ENCODE measurements around the gene MYCBP. TPM values are rescaled to one million over a fixed set of nuclear protein-coding genes. Genes with fewer than 3 reads are reported as not detected.

MYCBP gene
- total and polyA plus RNA-seq, 2 of the 8 experiments (the other 6 are each of a cell fraction or from before 2014, with no cell fraction given): 22.4 to 38.2 TPM

- Histone ChIP-seq H3K4me3 (ENCODE audit: extremely low read depth in 1 of 4, insufficient read depth in 2 of 4, low read depth in 3 of 4, low read length in 4 of 4) (no peak overlapping the region), H3K79me2 (ENCODE audit: control insufficient read depth in 1 of 2, insufficient read depth in 2 of 2, low read length in 2 of 2) (no peaks in the 10 kb centered on the region), H4K5ac (ENCODE audit: insufficient read length, low read depth, low read length) (no peak overlapping the region), H2AK5ac (ENCODE audit: low read depth, low read length) (no peak overlapping the region), H3K27me3 (replicated peaks in 1 of 4; ENCODE audit: control insufficient read depth in 3 of 4, extremely low read depth in 1 of 4, insufficient read depth in 3 of 4, low read length in 3 of 4) (no peaks in the 10 kb centered on the region), H3K14ac (ENCODE audit: insufficient read length) (no peak overlapping the region), H4K8ac (ENCODE audit: extremely low read depth, insufficient read depth, low read length) (no peak overlapping the region), H3K79me1 (ENCODE audit: low read depth, low read length) (no peaks in the 10 kb centered on the region), H3K4me1 (replicated peaks in 1 of 4; ENCODE audit: control insufficient read depth in 3 of 4, insufficient read depth in 4 of 4, low read length in 3 of 4) (no peaks in the 10 kb centered on the region), H2AFZ (ENCODE audit: low read length) (no peak overlapping the region), H3K18ac (ENCODE audit: extremely low read depth, low read length) (no peak overlapping the region), H2BK5ac (ENCODE audit: low read depth, low read length) (no peak overlapping the region), H2BK120ac (replicated peaks; ENCODE audit: low read depth, low read length) (no peak overlapping the region), H3K23ac (ENCODE audit: insufficient read length) (no peak overlapping the region), H3K36me3 (ENCODE audit: control insufficient read depth in 2 of 4, insufficient read depth in 4 of 4, low read length in 3 of 4) (no peaks in the 10 kb centered on the region), H3K4ac (replicated peaks; ENCODE audit: insufficient read length, low read depth, low read length) (no peak overlapping the region), H2BK12ac (ENCODE audit: low read depth, low read length) (no peak overlapping the region), H4K20me1 (replicated peaks in 1 of 2; ENCODE audit: control insufficient read depth in 1 of 2, insufficient read depth in 2 of 2, low read length in 2 of 2) (no peaks in the 10 kb centered on the region), H3K4me2 (ENCODE audit: insufficient read depth in 1 of 2, low read depth in 2 of 2, low read length in 2 of 2) (no peak overlapping the region), H2BK20ac (ENCODE audit: low read length) (no peak overlapping the region), H3K9me3 (ENCODE audit: insufficient read depth in 2 of 2, low read depth in 1 of 2, low read length in 1 of 2) (no peaks in the 10 kb centered on the region), H3K9ac (replicated peaks in 1 of 4; ENCODE audit: extremely low read depth in 1 of 4, low read depth in 3 of 4, low read length in 3 of 4) (no peak overlapping the region), H3K23me2 (ENCODE audit: low read depth, low read length) (no peaks in the 10 kb centered on the region), H3K27ac (ENCODE audit: low read depth, low read length) (no peak overlapping the region), H4K91ac (replicated peaks; ENCODE audit: insufficient read length, low read length) (no peak overlapping the region), H3K56ac (replicated peaks; ENCODE audit: insufficient read length, low read depth, low read length) (no peak overlapping the region), H2BK15ac (ENCODE audit: low read length) (no peak overlapping the region)
- ChIA-PET CTCF (ENCODE audit: partially characterized antibody) (no interaction called here), POLR2A (ENCODE audit: partially characterized antibody) (interaction anchor here (1.8 kb wide), 1 partner anchor 9 kb away, joined by 4 read pairs; no protein-coding TSS in a partner anchor)
- DNase-seq (ENCODE audit: low read depth in 1 of 2, low spot score in 2 of 2) (no peak), FAIRE-seq (no peak)
- whole genome bisulfite sequencing, 2 experiments (ENCODE audit: extremely low coverage in 1 of 2, insufficient coverage in 1 of 2, insufficient read length in 1 of 2, insufficient replicate concordance in 2 of 2, low coverage in 1 of 2, low lambda C conversion rate in 2 of 2, missing lambda C conversion rate in 1 of 2): 97% methylated on average over 3 of the region's 3 CpGs; no CpG with 5 or more reads in 1 of the 2 experiments
- no peak for TF ChIP-seq BRCA1 (IDR thresholded peaks at IDR 0.05; ENCODE audit: low read depth, low read length)
- TF ChIP-seq MAFK (IDR thresholded peaks at IDR 0.05; ENCODE audit: low read depth, low read length): no peak
- no peak for TF ChIP-seq CHD1 (IDR thresholded peaks at IDR 0.05; ENCODE audit: low read depth, low read length)
- no peak for TF ChIP-seq POU5F1 (IDR thresholded peaks at IDR 0.05; ENCODE audit: low read depth, low read length)
- TF ChIP-seq BACH1 (IDR thresholded peaks at IDR 0.05; ENCODE audit: low read length): no peak
- no peak for TF ChIP-seq KDM4A (IDR thresholded peaks at IDR 0.05; ENCODE audit: low read depth, low read length, severe bottlenecking)
- TF ChIP-seq E2F6 (IDR thresholded peaks at IDR 0.05): no peak
- no peak for TF ChIP-seq USF2 (IDR thresholded peaks at IDR 0.05; ENCODE audit: low read length)
- TF ChIP-seq SAP30 (IDR thresholded peaks at IDR 0.05; ENCODE audit: insufficient read depth, insufficient replicate concordance, low read length): no peak
- no peak for TF ChIP-seq SP2 (IDR thresholded peaks at IDR 0.05; ENCODE audit: low read length)
- TF ChIP-seq GTF2F1 (IDR thresholded peaks at IDR 0.05; ENCODE audit: borderline replicate concordance, low read depth, low read length): no peak
- no peak for TF ChIP-seq SUZ12 (IDR thresholded peaks at IDR 0.05; ENCODE audit: low read length)
- no peak for TF ChIP-seq CBX5 (IDR thresholded peaks at IDR 0.05; ENCODE audit: low read depth, low read length)
- TF ChIP-seq CEBPB (IDR thresholded peaks at IDR 0.05; ENCODE audit: low read depth, low read length): no peak
Observed at GRCh38 chr1:38917337-38917736, 44.2 kb upstream of the MYCBP start.
